Activated gamma-delta T cell treated with Interleukin-2 at 50 U/mL for 16 hours (primary cell): ENCODE measurements around the gene LRMDA.

Experiments
- DNase-seq: peaks from one replicate; pipeline ENCODE4 v3.0.0-alpha.2; 2020

The LRMDA gene

GRCh38 chr10:75425291-75426079 is 5.9 kb upstream of the LRMDA start:
- no peak for DNase-seq

DNA sequence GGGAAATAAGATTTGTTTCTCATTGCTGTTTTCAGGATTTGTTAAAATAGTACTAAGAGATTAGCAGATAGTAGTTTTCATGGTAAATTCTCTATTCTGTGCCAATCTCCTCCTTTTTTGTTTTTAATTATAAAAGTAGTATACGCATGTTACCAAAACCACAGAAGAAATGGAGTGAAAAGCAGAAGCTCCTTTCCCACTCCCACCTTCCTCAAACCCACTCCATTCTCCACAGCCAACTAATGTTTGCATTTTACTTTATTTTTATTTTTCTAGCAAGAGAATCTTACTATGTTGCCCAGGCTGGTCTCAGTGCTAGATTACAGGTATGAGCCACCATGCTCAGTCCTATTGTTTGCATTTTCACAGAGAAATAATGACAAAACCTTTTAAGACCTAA is 4.5 kb upstream of the LRMDA start:
- DNase-seq = no peak

- no peak for DNase-seq
These were observed 3.5 kb upstream of the LRMDA start for GRCh38 chr10:75427951-75428350.

GRCh38 chr10:75428434-75429158 is 2.8 kb upstream of the LRMDA start:
- no peak for DNase-seq

DNA sequence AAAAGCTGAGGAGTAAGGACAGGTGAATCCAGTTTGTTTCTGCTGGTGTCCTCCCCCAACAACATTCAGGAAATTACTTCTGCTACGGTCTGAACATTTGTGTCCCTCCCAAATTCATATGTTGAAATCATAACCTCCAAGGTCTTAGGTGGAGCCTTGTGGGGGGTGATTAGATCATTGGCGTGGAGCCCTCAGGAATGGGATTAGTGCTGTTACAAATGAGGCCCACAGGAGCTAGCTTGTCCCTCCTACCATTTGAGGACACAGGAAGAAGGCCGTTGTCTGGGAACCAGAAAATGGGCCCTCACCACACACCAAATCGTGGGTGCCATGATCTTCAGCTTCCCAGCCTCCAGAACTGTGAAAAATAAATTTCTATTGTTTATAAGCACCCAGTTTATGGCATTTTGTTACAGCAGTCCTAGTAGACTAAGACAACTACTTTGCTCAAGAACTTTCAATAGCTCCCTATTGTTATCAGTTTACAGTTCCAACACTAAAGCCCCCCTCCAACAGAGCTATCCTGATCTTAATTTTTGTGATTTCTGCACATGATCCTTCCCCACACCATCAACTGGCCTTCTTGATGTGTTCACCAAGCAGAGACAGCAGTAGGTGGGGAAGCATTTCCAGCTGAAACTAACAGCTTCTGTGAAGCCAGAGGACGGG is 2.1 kb upstream of the LRMDA start:
- no peak for DNase-seq

GRCh38 chr10:75430000-75430763 is 1.2 kb upstream of the LRMDA start:
- no peak for DNase-seq

GRCh38 chr10:75432176-75432575 is 752 bp downstream of the LRMDA start:
- DNase-seq = no peak

DNA sequence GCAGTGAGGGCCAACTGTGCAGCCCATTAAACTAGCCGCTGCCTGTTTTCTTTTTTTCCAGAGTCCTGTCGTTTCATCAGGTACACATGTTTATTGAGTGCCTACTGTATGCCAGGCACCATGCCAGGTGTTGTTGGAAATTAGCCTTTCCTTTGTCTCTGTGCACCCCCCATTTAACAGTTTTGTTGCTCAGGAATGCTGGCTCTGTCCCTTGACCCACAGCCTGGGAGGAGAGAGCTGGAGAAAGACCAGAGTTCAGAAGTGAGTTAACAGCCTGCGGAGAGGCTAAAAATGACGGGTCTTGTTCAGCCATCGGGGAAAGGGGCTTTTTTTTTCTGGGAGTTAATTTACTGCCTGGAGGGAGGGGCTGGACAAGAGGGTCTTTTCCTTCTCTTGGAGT is 1.3 kb downstream of the LRMDA start:
- DNase-seq = no peak

DNA sequence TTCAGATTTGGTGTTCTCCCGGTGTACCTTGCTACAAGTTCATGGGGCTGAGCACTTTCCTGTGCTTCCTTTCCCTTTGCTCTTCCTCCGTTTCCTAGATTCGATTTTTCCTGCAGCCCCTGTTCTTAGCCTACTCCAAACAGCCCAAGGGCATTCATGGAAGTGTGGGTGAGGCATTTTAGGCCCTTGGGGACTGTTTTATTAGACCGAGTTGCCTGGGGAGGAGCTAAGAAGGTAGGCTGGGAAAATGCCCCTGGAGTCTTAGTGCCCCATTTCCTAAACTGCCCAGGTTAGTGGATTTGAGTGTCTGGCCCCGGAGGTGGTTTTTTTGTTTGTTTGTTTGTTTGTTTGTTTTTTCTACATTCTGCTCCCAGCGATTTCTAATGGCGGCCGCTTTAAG is 1.8 kb downstream of the LRMDA start:
- no peak for DNase-seq

DNA sequence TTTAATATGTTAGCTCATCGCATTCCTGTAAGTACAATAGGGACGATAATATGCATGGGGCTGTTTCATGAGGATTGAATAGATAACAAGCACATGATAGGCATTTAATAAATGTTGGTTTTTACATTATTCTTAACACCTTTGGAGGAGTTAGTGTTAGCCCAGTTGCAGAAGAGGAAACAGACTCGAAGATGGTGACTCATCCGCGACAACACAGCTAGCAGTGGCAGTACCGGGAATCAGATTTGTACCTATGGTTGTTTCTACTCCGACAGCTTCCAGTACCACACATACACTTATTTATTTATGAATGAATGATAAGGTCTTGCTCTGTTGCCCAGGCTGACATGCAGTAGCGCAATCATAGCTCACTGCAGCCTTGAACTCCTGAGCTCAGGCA is 2.9 kb downstream of the LRMDA start:
- DNase-seq = no peak

GRCh38 chr10:75435291-75435690 is 3.9 kb downstream of the LRMDA start:
- DNase-seq = no peak

GRCh38 chr10:75436896-75437295 is 5.5 kb downstream of the LRMDA start:
- DNase-seq = no peak

DNA sequence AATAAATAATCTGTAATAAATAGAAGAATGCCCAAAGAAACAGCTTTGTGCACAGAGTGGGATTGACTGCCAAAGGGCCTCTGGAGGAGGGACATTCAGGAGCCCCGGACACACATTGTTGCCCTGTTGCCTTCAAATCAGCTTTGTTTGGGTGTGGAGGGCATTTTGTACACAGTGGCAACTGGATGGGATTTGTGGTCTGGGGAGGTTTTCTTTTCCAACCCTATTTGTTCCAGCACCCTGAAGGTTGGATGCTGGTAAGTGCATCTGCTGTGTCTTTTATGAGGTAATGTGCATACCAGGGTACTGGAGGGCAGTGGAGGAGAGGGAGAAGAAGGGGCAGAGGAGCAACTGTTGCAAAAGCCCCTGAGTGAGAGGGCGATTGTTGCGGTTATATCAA is 6.3 kb downstream of the LRMDA start:
- DNase-seq = no peak

GRCh38 chr10:75438275-75438674 is 6.9 kb downstream of the LRMDA start:
- no peak for DNase-seq

- DNase-seq = no peak
These were observed 8.4 kb downstream of the LRMDA start for GRCh38 chr10:75439811-75440210.

DNA sequence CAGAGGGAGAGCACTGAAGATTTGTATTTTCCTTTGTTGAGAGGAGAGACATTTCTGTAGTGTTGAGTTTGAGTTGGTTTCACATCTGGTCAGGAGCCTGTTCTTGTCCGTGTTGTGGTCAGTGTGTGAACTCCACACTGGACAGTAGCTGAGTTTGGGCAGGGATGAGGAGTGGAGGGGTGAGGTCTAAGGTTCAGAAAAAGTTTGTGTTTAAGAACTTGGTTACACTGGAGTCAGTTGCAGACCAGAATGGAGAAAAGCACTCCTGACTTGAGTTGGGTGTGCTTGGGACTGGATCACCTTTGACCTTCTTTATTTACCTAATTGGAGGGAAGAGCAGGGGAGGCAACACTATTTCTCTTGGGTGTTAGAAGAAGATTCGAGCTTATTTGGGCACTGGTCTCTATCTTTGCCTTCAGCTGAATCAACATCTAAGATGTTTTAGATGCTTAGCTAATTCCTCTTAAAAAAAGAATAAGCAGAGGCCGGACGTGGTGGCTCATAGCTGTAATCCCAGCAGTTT is 8.9 kb downstream of the LRMDA start:
- DNase-seq = no peak

- DNase-seq = no peak
These were observed 9.8 kb downstream of the LRMDA start for GRCh38 chr10:75441196-75441595.

DNA sequence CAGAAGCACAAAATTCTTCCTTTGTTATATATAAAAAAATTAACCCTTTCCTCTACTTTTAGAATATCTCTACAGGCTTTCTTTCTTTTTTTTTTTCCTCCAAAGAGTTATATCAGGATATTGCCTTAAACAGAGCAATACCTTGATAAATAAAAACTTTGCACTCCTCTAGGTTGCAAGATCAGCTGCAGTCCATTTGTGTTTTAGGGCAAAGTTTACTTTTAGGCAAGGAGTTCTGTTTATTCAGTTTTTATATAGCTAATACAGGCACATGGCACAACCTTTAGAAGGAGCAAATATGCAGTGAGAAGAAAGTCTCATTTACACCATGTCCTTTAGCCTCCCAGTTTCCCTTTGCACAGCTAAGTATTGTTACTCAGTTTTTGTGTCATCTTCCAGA is 10.3 kb downstream of the LRMDA start:
- DNase-seq = no peak

GRCh38 chr10:75443362-75443761 is 11.9 kb downstream of the LRMDA start:
- DNase-seq = no peak

DNA sequence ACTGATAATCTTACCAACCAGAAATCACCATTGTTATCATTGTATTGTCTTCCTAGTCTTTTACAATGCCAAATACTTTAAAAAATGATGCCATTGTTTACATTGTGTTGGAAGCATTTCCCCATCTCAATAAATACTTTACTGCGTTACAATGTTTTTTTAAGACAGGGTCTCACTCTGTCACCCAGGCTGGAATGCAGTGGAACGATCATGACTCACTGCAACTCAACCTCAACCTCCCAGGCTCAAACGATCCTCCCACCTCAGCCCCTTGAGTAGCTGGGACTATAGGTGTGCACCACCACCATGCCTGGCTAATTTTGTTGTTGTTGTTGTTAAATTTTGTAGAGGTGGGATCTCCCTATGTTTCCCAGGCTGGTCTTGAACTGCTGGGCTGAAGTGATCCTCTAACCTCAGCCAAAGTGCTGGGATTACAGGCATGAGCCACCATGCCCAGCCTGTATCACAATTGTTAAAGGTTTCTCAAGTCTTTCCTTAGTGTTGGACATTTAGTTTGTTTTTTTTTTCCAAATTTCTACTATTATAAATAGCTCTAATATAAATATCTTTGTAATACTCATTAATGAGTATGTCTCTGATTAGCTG is 13.5 kb downstream of the LRMDA start:
- no peak for DNase-seq

GRCh38 chr10:75446508-75446907 is 15.1 kb downstream of the LRMDA start:
- DNase-seq = no peak

GRCh38 chr10:75448166-75448565 is 16.7 kb downstream of the LRMDA start:
- DNase-seq = no peak
